ENCODE measurements around the gene CLIC3.

GRCh38 chr9:137018761-137019559, 22.6 kb upstream of the CLIC3 start:
- TF ChIP-seq CTCF (IDR thresholded peaks at IDR 0.05), result no peak
- no peak for TF ChIP-seq EZH2 (IDR thresholded peaks at IDR 0.05; ENCODE audit: borderline replicate concordance, insufficient read depth, low read depth, low read length, poor library complexity, severe bottlenecking)

Measured in B cell (primary cell).